HG03135 (cell line): ENCODE data around the gene SREBF2.
A peak's percentile ranks its signal among the peaks of the same experiment; 100 is the strongest.
"Not testable (repeated sequence)": the region's sequence is repeated elsewhere in the genome, so short reads cannot be mapped to it uniquely, and the experiment has no call there.

ENCODE experiments used
- ATAC-seq: cut with Tn5 transposase; IDR thresholded peaks from one replicate; pipeline ENCODE4 v1.9.1; 2021; ENCODE audit warnings: mild to moderate bottlenecking, moderate library complexity; ENCODE audit not compliant: unreplicated experiment

The SREBF2 gene

GRCh38 chr22:41820447-41820846 lies 12.5 kb upstream of the SREBF2 start:
- no peak for ATAC-seq

DNA sequence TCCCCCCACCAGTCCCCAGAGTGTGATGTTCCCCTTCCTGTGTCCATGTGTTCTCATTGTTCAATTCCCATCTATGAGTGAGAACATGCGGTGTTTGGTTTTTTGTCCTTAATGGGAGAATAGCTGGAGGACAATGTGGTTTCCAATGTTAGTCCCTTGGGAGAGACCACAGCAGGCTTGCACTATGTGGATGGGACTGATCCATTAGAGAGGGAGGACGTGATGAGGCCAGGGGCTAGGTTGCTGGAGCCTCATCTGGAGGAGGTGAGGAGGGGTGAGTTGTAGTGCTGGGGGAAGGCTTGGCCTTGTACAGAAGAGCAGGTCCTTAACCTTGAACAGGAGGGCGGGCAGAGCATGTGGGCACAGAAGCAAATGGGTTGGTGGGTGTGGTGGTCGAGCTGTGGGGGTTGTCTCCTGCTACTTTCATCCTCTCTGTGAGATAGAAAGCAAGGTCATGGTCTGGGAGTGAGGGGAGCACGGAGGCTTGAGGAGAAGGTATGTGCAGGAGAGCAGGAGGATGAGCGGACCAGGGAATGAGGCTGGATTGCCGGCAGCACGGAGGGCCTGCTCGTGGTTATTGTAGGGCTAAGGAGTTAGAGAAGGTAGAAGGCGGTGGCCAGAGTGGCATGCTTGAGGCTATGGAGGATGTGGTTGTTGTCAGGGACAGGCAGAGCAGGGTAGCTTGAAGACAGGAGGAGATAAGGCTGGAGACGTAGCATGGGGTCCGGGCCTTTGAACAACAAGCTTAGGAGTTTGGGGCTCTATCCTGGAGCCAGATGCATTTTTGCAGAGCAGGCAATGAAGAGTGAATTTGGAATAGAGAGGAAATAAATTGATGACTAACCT lies 11.2 kb upstream of the SREBF2 start:
- no peak for ATAC-seq

DNA sequence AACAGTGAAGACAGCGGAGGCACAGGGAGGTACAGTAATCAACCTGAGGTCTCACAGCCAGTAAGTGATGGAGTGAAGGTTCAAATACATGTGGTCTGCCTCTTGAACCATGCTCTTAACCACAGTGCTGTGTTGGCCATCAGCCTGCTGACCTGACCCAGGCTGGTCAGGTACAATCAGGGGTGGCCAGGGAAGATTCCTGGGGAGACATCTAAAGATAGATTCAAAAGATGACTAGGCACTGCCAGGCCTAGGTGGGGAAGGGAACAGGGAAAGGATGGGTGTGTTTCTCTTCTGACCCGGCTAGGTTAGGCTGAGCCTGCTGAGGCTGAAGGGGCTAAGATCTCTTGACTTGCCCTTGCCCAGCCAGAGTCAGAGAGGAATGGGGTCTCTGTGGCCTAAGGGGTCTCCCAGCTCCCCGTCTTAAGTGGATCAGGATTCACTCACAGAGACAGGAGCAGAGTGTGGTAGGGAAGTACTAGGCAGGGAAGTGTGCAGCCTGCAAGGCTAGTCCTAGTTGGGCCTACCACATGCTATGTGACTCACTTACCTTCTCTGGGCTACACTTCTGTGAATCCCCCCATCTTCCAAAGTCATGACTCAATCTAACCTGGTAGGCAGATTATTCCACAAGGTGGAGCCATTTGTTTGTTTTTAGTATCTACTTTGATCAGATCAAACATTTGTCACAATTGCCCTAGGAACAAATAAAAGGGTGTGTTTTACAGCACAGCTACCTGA lies 10.4 kb upstream of the SREBF2 start:
- ATAC-seq: no peak

- no peak for ATAC-seq
Measured at GRCh38 chr22:41823797-41824196, 9.1 kb upstream of the SREBF2 start.

DNA sequence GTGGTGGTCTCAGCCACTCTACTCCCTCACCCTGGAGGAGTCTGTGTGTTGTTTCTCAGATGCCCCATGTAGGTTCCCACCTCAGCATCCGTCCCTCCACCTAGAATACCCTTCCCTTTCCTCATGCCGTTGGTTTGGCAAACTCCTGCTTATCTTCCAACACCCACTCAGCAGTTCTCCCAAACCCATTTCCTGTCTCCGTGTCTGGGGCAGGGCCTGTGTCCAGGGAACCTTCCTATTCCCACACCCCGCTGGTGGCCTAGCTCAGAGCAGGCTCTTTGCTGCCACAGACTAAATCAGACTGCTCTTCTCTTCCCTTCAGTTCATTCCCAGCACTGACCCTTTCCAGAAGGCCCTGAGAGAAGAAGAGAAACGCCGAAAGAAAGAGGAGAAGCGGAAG lies 7.5 kb upstream of the SREBF2 start:
- no peak for ATAC-seq

- ATAC-seq: no peak
Measured at GRCh38 chr22:41826021-41826420, 6.9 kb upstream of the SREBF2 start.

DNA sequence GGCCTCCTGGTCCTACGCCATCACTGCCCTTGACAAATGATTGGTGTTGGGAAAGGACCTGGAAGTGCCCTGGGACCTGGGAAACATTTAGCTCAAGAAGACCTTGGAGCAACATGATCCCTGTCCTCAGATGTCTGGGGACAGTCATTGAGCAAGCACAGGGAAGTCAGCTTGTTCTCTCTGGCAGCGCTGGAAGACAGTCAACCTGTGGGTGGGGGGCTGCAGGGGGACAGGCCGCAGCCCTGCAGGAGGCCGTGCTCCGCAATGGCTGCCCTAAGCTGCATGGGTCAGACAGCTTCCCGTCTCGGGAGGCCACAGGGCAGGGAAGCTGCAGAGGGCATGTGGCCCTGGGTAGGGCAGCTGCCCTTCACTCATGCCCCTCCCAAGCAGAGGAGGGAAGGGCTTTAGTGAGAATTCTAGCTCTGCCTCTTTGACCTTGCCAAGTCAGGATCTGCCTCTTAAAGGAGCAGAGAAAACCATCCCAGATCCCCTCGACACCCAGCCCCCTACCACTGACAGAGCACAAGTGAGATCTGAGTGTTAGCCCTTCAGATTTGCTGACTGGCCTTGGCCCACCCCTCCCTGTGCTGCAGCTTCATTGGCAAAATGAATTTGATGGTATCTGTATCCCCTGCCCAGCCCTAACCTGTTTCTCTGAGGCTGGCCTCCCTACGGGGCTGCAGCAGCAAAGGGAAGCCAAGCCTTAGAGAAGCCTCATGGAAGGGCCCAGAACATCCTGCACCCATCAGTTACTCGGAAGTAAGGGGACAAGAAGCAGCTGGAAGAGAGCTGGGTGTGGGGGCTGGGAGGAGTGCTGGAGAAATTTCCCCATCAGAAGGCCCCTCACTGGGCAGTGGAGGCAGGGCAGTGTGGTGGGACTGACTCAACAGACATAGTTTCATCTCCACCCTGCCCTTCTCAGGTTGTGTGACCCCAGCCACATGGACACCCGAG lies 6.2 kb upstream of the SREBF2 start:
- ATAC-seq: no peak

DNA sequence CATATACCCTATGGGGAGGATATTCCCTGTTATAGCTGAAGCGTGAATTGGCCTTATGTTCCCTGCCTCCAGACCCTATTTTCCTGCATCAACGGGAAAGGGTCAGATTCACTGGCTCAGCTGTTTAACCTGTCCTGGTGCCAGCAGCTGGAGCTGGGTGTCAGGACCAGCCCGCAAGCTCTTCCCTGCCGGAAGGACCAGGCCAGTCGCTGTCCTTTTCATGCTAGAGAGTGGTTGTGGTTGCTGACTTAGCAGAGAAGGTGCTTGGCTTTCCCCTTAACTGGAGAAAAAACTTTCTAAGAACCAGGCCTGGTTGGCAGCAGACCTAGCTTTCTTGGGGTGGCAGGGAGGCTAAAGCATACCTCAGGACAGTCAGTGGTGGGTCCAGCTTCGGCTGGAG lies 5.2 kb upstream of the SREBF2 start:
- ATAC-seq: no peak

DNA sequence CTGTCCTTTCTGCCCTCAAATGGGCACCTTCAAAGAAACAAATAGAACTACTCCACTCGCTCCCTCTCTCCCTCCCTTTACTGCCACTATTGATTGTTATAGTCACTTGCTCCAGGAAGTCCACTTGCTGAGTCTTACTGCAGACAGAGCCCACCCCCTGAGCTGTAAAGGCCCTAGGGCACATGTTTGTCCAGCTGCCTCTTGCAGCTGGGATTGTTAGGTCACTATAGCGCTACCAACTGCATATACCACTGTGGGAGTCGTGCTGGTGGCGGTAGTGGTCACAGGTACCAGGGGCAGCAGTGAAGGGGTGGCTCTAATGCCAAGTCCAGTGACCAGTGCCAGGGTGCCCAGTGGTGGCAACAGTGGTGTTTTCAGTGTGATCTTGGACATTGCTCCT lies 4.4 kb upstream of the SREBF2 start:
- ATAC-seq: no peak

- no peak for ATAC-seq
Measured at GRCh38 chr22:41830174-41830573, 2.7 kb upstream of the SREBF2 start.

DNA sequence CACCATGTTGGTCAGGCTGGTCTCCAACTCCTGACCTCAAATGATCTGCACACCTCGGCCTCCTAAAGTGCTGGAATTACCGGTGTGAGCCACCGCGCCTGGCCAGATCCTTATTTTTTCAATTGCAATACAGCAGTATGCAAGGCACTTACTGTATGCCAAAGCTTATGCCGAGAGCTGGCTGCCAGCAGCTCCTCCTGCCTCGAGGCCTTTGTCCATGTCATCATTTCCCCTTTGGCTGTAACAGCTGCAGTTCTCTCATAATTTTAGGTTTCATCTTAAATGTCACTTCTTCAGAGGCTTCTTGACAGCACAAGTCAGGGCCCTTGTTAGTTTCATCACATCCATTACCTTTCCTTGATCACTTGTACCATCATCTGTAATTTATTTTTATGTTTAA lies 1.5 kb upstream of the SREBF2 start:
- ATAC-seq: no peak

- ATAC-seq: peak; percentile 11
Measured at GRCh38 chr22:41831828-41832552, 915 bp upstream of the SREBF2 start.

GRCh38 chr22:41833369-41834004 lies 582 bp downstream of the SREBF2 start:
- ATAC-seq: peak; percentile 16

DNA sequence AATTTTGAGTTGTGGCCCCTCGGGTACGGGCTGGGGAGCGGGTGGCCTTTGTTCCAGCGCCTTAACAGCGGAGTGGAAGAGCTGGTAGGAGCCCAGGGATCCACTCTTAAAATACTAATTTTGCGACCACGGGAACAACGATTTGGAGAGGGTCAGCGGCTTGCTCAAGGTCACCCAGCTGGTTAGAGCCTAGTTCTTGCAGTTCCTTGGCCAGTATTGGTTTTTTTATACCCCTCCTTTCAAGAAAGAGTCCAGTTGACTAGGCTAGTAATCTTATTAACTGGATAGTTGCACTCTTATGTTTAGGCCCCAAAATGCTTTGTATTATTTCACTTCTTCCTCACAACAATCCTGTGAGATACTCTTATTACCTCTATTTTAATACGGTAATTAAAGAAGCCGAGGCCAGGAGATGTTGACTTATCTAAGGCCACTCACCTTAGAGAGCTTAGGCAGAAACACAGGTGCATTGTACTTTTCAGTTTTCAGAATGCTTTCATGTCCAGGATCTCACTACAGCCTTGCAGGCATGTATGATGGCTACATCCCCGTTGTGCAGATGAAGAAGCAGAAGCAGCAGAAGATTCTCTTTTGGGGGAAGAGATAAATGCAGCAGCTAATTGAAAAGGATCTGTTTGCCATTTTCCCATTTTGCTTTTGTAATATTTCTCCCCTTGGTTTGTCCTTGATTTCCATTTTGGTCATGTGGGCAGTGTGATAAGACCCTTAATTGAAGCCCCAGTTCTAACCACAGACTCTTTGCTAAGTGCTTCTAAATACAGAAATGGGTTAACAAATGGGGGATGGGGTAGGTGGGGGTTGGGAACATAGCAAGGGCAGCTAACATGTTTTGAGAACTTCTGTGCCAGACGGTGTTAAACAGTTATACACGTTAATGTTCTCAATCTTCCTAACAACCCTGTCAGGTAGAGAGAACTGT lies 1.4 kb downstream of the SREBF2 start:
- ATAC-seq: no peak

- not testable (repeated sequence) for ATAC-seq
Measured at GRCh38 chr22:41835462-41835861, 2.6 kb downstream of the SREBF2 start.

- no peak for ATAC-seq
Measured at GRCh38 chr22:41836551-41836950, 3.6 kb downstream of the SREBF2 start.

- no peak for ATAC-seq
Measured at GRCh38 chr22:41838842-41839618, 6.1 kb downstream of the SREBF2 start.

DNA sequence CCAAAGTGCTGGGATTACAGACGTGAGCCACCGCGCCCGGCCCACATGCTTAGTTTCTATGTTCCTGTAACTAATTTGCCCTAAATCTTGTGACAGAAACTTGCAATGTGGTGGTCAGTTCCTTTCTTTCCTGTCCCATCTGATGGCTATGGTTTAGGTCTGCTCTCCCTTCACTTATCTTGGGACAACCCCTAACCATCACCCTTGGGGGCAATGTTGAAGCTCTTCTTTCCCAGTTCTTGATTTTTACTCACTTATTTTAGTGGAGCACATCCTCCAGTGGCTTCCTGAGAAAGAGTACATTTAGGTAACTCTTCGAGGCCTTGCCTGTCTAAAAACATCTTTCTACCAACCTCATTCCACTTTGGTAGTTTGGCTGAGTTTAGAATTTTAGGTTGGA lies 7.3 kb downstream of the SREBF2 start:
- ATAC-seq: no peak
